GM12873 (cell line): ENCODE results near the gene LEFTY2.

Experiments
- TF ChIP-seq, protein P1 (sequence below): IDR thresholded peaks from 2 replicates; pipeline ENCODE4 v1.5.1; 2012; ENCODE audit warnings: low read depth, mild to moderate bottlenecking, moderate library complexity, low read length, control low read depth; ENCODE audit not compliant: insufficient read depth; ENCODE audit errors: missing control alignments

Gene LEFTY2

DNA sequence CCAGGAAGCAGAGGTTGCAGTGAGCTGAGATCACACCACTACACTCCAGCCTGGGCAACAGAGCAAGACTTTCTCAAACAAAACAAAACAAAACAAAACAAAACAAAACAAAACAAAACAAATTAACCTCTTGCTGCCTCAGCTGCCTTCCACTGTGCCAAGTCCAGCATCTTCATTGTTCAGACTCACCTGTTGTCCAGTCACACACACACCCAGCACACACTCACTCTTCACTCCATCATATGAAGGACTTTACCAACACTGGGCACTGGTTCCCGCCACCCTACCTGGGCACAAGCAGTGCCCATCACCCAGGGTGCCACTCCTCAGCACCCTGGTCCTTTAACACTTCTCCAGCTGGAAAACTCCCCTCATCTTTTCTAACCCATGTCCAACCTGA, 31.5 kb downstream of the LEFTY2 start:
- TF ChIP-seq, protein P1, sequence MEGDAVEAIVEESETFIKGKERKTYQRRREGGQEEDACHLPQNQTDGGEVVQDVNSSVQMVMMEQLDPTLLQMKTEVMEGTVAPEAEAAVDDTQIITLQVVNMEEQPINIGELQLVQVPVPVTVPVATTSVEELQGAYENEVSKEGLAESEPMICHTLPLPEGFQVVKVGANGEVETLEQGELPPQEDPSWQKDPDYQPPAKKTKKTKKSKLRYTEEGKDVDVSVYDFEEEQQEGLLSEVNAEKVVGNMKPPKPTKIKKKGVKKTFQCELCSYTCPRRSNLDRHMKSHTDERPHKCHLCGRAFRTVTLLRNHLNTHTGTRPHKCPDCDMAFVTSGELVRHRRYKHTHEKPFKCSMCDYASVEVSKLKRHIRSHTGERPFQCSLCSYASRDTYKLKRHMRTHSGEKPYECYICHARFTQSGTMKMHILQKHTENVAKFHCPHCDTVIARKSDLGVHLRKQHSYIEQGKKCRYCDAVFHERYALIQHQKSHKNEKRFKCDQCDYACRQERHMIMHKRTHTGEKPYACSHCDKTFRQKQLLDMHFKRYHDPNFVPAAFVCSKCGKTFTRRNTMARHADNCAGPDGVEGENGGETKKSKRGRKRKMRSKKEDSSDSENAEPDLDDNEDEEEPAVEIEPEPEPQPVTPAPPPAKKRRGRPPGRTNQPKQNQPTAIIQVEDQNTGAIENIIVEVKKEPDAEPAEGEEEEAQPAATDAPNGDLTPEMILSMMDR, result no peak

DNA sequence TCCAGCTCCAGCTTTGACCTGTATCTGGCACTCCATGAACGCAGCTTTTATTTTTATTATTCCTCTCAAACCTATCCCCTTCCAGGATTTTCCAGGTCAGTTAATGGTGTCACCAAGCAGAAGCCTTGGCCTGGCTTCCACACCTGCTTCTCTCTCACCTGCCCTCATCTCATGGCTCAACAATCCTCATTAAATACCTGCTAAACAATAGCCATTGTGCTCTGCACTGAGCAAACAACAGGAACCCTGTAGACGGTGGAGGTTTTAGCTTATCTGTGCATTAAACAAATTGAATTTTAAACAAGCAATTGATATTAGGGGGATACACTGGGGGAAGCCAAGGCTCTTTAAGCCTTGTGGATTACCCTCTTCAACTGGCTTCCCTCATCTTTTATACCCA, 32.2 kb downstream of the LEFTY2 start:
- TF ChIP-seq, protein P1, result no peak

DNA sequence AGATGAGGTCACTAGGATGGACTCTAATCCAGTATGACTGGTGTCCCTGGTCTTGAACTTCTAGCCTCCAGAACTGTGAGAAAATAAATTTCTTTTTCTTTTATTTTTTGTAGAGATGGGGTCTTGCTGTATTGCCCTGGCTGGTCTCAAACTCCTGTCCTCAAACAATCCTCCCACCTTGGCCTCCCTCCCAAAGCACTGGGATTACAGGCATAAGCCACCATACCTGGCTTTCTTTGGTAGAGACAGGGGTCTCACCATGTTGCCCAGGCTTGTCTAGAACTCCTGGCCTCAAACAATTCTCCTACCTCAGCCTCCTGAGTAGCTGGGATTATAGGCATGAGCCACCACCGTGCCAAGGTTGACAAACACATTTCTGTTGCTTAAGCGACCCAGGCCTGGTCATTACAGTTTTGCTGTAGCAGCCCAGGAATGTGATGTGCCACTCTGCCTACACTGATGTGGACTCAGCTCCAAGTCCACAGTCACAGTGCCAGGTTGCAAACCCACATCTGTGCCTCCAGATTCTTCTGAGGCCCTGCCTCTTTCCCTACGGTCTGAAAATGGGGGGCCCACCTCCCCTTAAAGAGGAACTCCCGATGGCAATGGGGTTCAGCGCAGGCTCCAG, 32.9 kb downstream of the LEFTY2 start:
- TF ChIP-seq, protein P1, result no peak

DNA sequence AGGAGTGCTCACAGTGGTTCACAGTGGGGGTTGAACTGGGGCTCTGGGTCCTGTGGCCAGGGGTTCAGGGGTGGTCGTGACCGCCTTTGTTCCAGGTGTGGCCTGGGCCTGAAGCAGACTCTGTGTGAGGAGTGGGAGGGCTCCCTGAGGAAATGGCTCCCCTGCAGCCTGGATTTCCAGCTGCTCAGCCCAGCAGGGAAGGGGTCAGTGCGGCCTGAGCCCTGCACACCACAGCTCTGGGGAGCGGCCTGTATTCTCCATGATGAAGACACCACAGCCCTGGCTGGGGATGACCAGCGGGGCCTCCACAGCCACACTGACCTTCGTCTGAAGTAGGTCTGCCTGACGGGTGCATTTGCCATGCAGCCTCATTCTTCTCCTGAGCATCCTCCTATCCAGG, 33.7 kb downstream of the LEFTY2 start:
- TF ChIP-seq, protein P1, result no peak

DNA sequence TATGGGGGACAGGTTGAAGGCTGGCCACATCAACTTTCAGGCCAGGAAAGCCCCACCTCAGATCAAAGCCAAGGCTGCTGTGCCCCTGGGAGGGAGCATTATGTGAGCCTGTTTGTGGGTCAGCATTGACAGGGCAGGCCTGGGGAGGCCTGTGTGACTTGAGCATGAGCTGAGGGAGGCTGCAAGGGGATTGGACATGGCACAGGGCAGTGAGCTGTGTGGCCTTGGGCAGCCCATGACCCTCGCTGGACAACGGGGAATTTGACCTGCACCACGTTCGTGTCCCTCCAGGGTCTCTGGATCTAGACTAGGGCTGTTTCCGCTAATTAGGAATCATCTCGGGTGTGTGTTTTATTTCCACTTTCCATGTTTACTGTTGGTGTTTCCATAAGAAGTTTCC, 34.6 kb downstream of the LEFTY2 start:
- TF ChIP-seq, protein P1, result no peak

DNA sequence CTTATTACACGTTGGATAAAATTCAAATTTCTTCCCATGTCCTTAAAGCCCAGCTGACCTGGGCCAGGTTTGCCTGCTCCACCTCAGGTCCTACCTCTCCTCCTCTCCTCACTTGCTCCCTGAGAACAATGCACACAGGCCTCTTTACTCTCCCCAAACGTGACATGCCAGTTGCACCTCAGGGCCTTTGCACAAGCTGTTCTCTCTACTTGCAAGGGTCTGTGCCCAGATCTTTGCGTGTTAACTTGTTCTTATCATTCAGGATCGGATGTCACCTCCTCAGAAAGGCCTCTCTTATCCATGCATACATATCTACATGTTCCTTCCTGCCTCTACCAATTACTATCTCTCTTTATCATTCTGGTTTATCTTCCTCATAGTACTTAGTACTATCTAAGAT, 37.4 kb downstream of the LEFTY2 start:
- TF ChIP-seq, protein P1, result no peak

DNA sequence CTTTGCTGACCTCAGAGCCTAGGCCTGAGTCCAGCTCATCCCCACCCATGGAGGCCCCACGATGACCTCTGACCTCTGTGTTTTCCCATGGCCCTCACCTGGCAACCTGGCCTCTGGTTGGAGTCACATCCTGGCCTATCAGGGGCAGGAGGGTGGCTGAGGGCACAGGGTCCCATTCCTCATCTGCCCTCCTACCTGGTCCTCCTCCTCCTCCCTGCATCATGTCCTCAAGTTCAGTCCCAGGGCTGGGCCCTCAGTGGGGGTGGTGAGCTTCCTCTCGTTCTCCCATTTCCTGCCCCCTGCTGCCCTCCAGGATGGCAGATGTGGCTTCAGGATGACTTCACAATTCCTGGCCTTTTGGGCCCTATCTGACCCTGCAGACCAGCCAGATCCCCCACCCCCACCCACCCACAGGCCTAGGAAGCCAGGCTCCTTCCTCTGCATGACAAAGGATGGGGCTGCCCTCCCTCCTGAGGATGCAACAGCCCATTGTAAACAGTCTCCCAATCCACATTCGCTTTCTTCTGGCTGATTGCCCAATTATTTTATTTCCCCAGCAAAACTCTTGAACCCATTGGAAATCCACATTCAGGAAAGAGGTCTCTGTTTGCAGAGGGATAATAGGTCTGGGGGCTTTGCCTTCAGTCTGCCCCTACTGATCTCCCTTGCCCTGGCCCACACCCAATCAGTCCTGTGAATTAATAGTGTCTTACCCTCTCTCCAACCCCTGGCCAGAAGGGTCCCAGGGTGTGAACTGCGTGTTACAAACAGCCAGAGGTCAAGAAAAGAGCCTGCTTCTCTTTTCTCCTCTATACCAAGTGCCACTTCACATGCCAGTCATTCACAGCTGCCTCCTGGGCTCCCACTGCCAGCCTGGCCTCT, 41.7 kb downstream of the LEFTY2 start:
- TF ChIP-seq, protein P1, result no peak
